K562 (cell line): ENCODE measurements around the gene BCAS3. TPM values are rescaled to one million over a fixed set of nuclear protein-coding genes. Genes with fewer than 3 reads are reported as not detected.

ENCODE experiments used
- ATAC-seq: fragments of 200-7000 bp; cut with Tn5 transposase; 3 replicates; pipeline ENCODE4 v1.9.1; 2020; ENCODE audit warnings: moderate library complexity
- BruUV-seq: library from RNA; stranded (reverse); fragments of 400-500 nt; replicated peaks from 2 replicates; lab custom pipeline; 2021; lab: Mats Ljungman, UMichigan
- CTCF ChIA-PET: fragments of 300-600 bp; formaldehyde crosslinking; extraction: SDS; loops from one replicate; lab custom pipeline; 2021; ENCODE audit warnings: low intra/inter-chr PET ratio; lab: Yijun Ruan, JAX
- POLR2A ChIA-PET: fragments of 300-600, 350-650 bp; sonication (Branson Sonifier 250); formaldehyde crosslinking; extraction: SDS; loops from one replicate; lab custom pipeline; 2021; ENCODE audit warnings: antibody characterized with exemption, inconsistent platforms; lab: Yijun Ruan, JAX
- DNase-seq, 4 experiments: peaks; one replicate each; pipeline versions ENCODE4 v3.0.0 to v3.0.0-alpha.2; 2011 to 2018; ENCODE audit warnings: low spot score in 3 of 4, mixed read lengths in 3 of 4; ENCODE audit errors: extremely low read depth in 1 of 4
- FAIRE-seq: peaks from 2 replicates; lab custom pipeline; 2011; peaks lifted over from hg19 to GRCh38; lab: Jason Lieb, UNC
- H2AFZ ChIP-seq: 2 replicates; pipeline ENCODE4 v1.6.0; 2011; ENCODE audit warnings: low read depth, low read length, control low read depth, inconsistent platforms
- H3K27ac ChIP-seq: fragments of 200-600 bp; 3 replicates; pipeline ENCODE4 v1.8.0; 2011; ENCODE audit warnings: low read depth, mild to moderate bottlenecking, control low read depth, inconsistent platforms, low read length, moderate library complexity, mixed read lengths; ENCODE audit errors: extremely low read depth
- H3K27me3 ChIP-seq, 2 experiments: fragments of 300-600 bp in 1 of 2; 2 replicates in 1 of 2; 3 replicates in 1 of 2; pipeline versions ENCODE4 v1.6.0 to v1.8.0; 2011; ENCODE audit warnings: inconsistent platforms in 2 of 2, low read length in 2 of 2, mild to moderate bottlenecking in 1 of 2, mixed read lengths in 1 of 2, moderate library complexity in 1 of 2; ENCODE audit not compliant: control insufficient read depth in 2 of 2, insufficient read depth in 2 of 2
- H3K36me3 ChIP-seq: fragments of 300-600 bp; 3 replicates; pipeline ENCODE4 v1.8.0; 2011; ENCODE audit warnings: mild to moderate bottlenecking, low read length, inconsistent platforms; ENCODE audit not compliant: control insufficient read depth, insufficient read depth
- H3K4me1 ChIP-seq, 2 experiments: fragments of 200-600 bp in 1 of 2; replicated peaks in 1 of 2; 2 replicates in 1 of 2; 3 replicates in 1 of 2; pipeline versions ENCODE4 v1.5.1 to v1.8.0; 2011; ENCODE audit warnings: inconsistent platforms in 2 of 2, low read length in 2 of 2, mild to moderate bottlenecking in 1 of 2, mixed read lengths in 1 of 2, moderate library complexity in 1 of 2; ENCODE audit not compliant: control insufficient read depth in 2 of 2, insufficient read depth in 2 of 2
- H3K4me2 ChIP-seq: 2 replicates; pipeline ENCODE4 v1.6.1; 2011; ENCODE audit warnings: low read length, control low read depth, inconsistent platforms, mixed read lengths; ENCODE audit not compliant: insufficient read depth
- H3K4me3 ChIP-seq: fragments of 200-600 bp; sonication (generic), shearing (Covaris generic); 2 replicates; pipeline ENCODE4 v1.5.1; 2016; ENCODE audit warnings: control low read depth, inconsistent platforms
- H3K79me2 ChIP-seq: fragments of 200-600 bp; 3 replicates; pipeline ENCODE4 v1.8.0; 2011; ENCODE audit warnings: low read length, inconsistent platforms; ENCODE audit not compliant: control insufficient read depth, insufficient read depth
- H3K9ac ChIP-seq, 2 experiments: 2 replicates each; pipeline versions ENCODE4 v1.6.0 to v1.6.1; 2011; ENCODE audit warnings: low read depth in 2 of 2, low read length in 2 of 2, control low read depth in 1 of 2, inconsistent platforms in 1 of 2, mild to moderate bottlenecking in 1 of 2, mixed read lengths in 1 of 2; ENCODE audit not compliant: insufficient read depth in 1 of 2
- H3K9me1 ChIP-seq: one replicate; pipeline ENCODE4 v1.6.0; 2011; ENCODE audit warnings: inconsistent platforms, mild to moderate bottlenecking, low read length, moderate library complexity; ENCODE audit not compliant: control insufficient read depth, insufficient read depth
- H3K9me3 ChIP-seq: replicated peaks from 2 replicates; pipeline ENCODE4 v1.5.1; 2011; ENCODE audit warnings: low read depth, low read length, inconsistent platforms; ENCODE audit not compliant: control insufficient read depth, insufficient read depth
- H4K20me1 ChIP-seq: replicated peaks from 2 replicates; pipeline ENCODE4 v1.6.1; 2011; ENCODE audit warnings: low read length, inconsistent platforms, mixed read lengths; ENCODE audit not compliant: control insufficient read depth, insufficient read depth
- ARNT ChIP-seq, 2 experiments: fragments of 450-650 bp; IDR thresholded peaks; 2 replicates each; pipeline ENCODE4 v1.6.1; 2016; ENCODE audit warnings: mild to moderate bottlenecking in 1 of 2
- KDM2B ChIP-seq: fragments of 250-450 bp; sonication (Bioruptor Pico); IDR thresholded peaks from 2 replicates; pipeline ENCODE4 v1.8.0; 2021; ENCODE audit warnings: mild to moderate bottlenecking, moderate library complexity
- L3MBTL2 ChIP-seq: fragments of 450-650 bp; IDR thresholded peaks from 2 replicates; pipeline ENCODE4 v1.6.1; 2016; ENCODE audit warnings: mild to moderate bottlenecking, moderate library complexity
- NR2F6 ChIP-seq: fragments of 450-650 bp; formaldehyde crosslinking; IDR thresholded peaks from 2 replicates; pipeline ENCODE4 v1.4.0; 2020; ENCODE audit warnings: mild to moderate bottlenecking
- RFX7 ChIP-seq: fragments of 250-450 bp; sonication (Bioruptor Pico); IDR thresholded peaks from 2 replicates; pipeline ENCODE4 v1.5.1; 2021; ENCODE audit warnings: mild to moderate bottlenecking
- SMAD1 ChIP-seq: fragments of 150-350 bp; IDR thresholded peaks from 2 replicates; pipeline ENCODE4 v1.6.1; 2014; ENCODE audit warnings: low read length, low read depth; ENCODE audit not compliant: partially characterized antibody
- U2AF1 ChIP-seq: fragments of 200-400 bp; formaldehyde crosslinking; optimal IDR thresholded peaks from 2 replicates; pipeline ENCODE3; 2017; ENCODE audit warnings: mild to moderate bottlenecking, low read depth, low read length, moderate library complexity
- ZBTB40 ChIP-seq, 2 experiments: fragments of 450-650 bp in 1 of 2; sonication (generic) in 1 of 2; formaldehyde crosslinking in 1 of 2; IDR thresholded peaks; 2 replicates each; pipeline versions ENCODE4 v1.7.1 to v1.9.0; 2016 to 2022; ENCODE audit warnings: inconsistent platforms in 1 of 2, mild to moderate bottlenecking in 1 of 2, missing genetic modification reagents in 1 of 2
- ZC3H11A ChIP-seq: IDR thresholded peaks from 2 replicates; pipeline ENCODE4 v1.6.1; 2012; ENCODE audit warnings: low read depth, low read length, improper control_type of control experiment
- ZNF274 ChIP-seq: IDR thresholded peaks from 2 replicates; pipeline ENCODE4 v1.6.1; 2011; ENCODE audit warnings: low read depth, mild to moderate bottlenecking, low read length, moderate library complexity, borderline replicate concordance
- ZNF586 ChIP-seq: fragments of 450-650 bp; formaldehyde crosslinking; conservative IDR thresholded peaks from 2 replicates; pipeline ENCODE4 v1.4.0; 2020; ENCODE audit warnings: mild to moderate bottlenecking, moderate library complexity
- ZNF644 ChIP-seq: fragments of 200-800 bp; sonication (Bioruptor generic); IDR thresholded peaks from 2 replicates; pipeline ENCODE4 v1.6.1; 2016; ENCODE audit warnings: low read depth, missing genetic modification characterization, missing compliant biosample characterization
- ZNF764 ChIP-seq: fragments of 250-450 bp; sonication (Bioruptor Pico); IDR thresholded peaks from 2 replicates; pipeline ENCODE4 v1.4.0; 2020; ENCODE audit warnings: low read depth, mild to moderate bottlenecking, moderate library complexity
- in situ Hi-C: fragments of 300-500 bp; cut with MboI; formaldehyde crosslinking; loops from 4 replicates; pipeline ENCODE4 v1.15.0; 2018; ENCODE audit warnings: inconsistent platforms, mixed read lengths
- intact Hi-C: fragments of 100-400 bp; cut with micrococcal nuclease; formaldehyde crosslinking; loops from 2 replicates; pipeline ENCODE4 v1.14.2; 2022
- polyA plus RNA-seq, 8 experiments: library from polyadenylated mRNA; depleted of rRNA in 4 of 8; stranded (reverse) in 5 of 8; unstranded in 3 of 8; fragments of >200 nt; fragmentation: Nextera tagmentation in 2 of 8; fragmentation: Illumina TruSeq in 1 of 8; extraction: Ambion mirVana in 2 of 8; extraction: Trizol in 1 of 8; gene quantifications; 2 replicates each; pipeline versions ENCODE4 v1.2.1 to v1.2.3, GENCODE V29; 2011 to 2014; ENCODE audit warnings: inconsistent platforms in 1 of 8, missing spikeins in 1 of 8
- total RNA-seq, 7 experiments: library from RNA; depleted of rRNA in 6 of 7; stranded (reverse); fragments of >200 nt in 6 of 7; fragmentation: Illumina TruSeq in 2 of 7; extraction: Trizol in 2 of 7; gene quantifications; 2 replicates each; pipeline versions ENCODE4 v1.2.1 to v1.2.3, GENCODE V29; 2011 to 2021; ENCODE audit warnings: low replicate concordance in 1 of 7
- TF ChIP-seq, protein P1 (sequence below): fragments of 450-650 bp; IDR thresholded peaks from one replicate; pipeline ENCODE4 v1.6.1; 2018; ENCODE audit warnings: mild to moderate bottlenecking, moderate library complexity; ENCODE audit not compliant: partially characterized antibody

Gene BCAS3
- total and polyA plus RNA-seq, 9 of the 15 experiments (the other 6 are each of a cell fraction or from before 2014, with no cell fraction given), result 1.9 to 5.5 (median 3.5) TPM

GRCh38 chr17:61047515-61047914 is 369.9 kb downstream of the BCAS3 start:
- no peaks in the 10 kb centered on the region for H4K20me1 ChIP-seq
- TF ChIP-seq ZNF644 (tag), result no peak
- no peak for TF ChIP-seq RFX7 (CRISPR knock-in tag)
- no peak for TF ChIP-seq SMAD1
- no peak for TF ChIP-seq ZBTB40 (IDR thresholded peaks at IDR 0.05)
- TF ChIP-seq ZBTB40 (CRISPR knock-in tag; IDR thresholded peaks at IDR 0.05), result no peak
- no peak for TF ChIP-seq NR2F6 (CRISPR knock-in tag)
- TF ChIP-seq ZC3H11A, result no peak
- TF ChIP-seq U2AF1, result no peak
- TF ChIP-seq ZNF274, result no peak
- no peak for TF ChIP-seq ARNT (IDR thresholded peaks at IDR 0.05)
- TF ChIP-seq ZNF764 (CRISPR knock-in tag), result no peak
- no peak for TF ChIP-seq L3MBTL2
- TF ChIP-seq ZNF586 (CRISPR knock-in tag), result no peak
- TF ChIP-seq, protein P1, sequence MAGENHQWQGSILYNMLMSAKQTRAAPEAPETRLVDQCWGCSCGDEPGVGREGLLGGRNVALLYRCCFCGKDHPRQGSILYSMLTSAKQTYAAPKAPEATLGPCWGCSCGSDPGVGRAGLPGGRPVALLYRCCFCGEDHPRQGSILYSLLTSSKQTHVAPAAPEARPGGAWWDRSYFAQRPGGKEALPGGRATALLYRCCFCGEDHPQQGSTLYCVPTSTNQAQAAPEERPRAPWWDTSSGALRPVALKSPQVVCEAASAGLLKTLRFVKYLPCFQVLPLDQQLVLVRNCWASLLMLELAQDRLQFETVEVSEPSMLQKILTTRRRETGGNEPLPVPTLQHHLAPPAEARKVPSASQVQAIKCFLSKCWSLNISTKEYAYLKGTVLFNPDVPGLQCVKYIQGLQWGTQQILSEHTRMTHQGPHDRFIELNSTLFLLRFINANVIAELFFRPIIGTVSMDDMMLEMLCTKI, result no peak
- no peak for TF ChIP-seq KDM2B (CRISPR knock-in tag)
- TF ChIP-seq, all 486 proteins: peak for 0
- DNase-seq (no peak), ATAC-seq (no peak), FAIRE-seq (no peak)
- H3K9me3 ChIP-seq, result no peaks in the 10 kb centered on the region
- BruUV-seq, result no TSS peak
- H3K4me3 ChIP-seq, result no peak overlapping the region
- H3K4me1 ChIP-seq, result no peaks in the 10 kb centered on the region
- H3K9ac ChIP-seq, result no peak overlapping the region
- no peak overlapping the region for H3K27ac ChIP-seq
- H3K79me2 ChIP-seq, result no peaks in the 10 kb centered on the region
- intact Hi-C loops, result no loop called here
- no peaks in the 10 kb centered on the region for H3K9me1 ChIP-seq
- ChIA-PET CTCF (no interaction called here), POLR2A (no interaction called here)
- no peaks in the 10 kb centered on the region for H3K27me3 ChIP-seq
- no peaks in the 10 kb centered on the region for H3K36me3 ChIP-seq
- in situ Hi-C loops, result no loop called here
- no peak overlapping the region for H3K4me2 ChIP-seq
- no peak overlapping the region for H2AFZ ChIP-seq
